Posterior vena cava (tissue), 2 donors: ENCODE measurements around the gene RABGGTB. TPM values are rescaled to one million over a fixed set of nuclear protein-coding genes. Genes with fewer than 3 reads are reported as not detected.
"Not testable (repeated sequence)": the region's sequence is repeated elsewhere in the genome, so short reads cannot be mapped to it uniquely, and the experiment has no call there.

Experiments
- DNase-seq: peaks from one replicate; pipeline ENCODE4 v3.0.0-alpha.2; 2020; ENCODE audit warnings: low spot score
- intact Hi-C, 2 donors: fragments of 100-400 bp; cut with DNase I; formaldehyde crosslinking; loops; one replicate each; pipeline versions ENCODE4 v1.14.1 to v1.14.2; 2022 to 2023
- total RNA-seq, 2 donors: library from RNA; stranded (reverse); fragmentation: NEBNext Ultra II Directional; extraction: Animal tissue kit (Norgen Biotek cat#: 25700); gene quantifications; one replicate each; pipeline ENCODE4 v1.2.1, GENCODE V29; 2021
- donor health status: DM: yes; HTN: yes; CAD: no.
- donor health status: DM: yes; HTN: yes; CAD: no.

Gene RABGGTB
- total RNA-seq, 2 donors from 2014 or later: 49.7 to 49.9 TPM

GRCh38 chr1:75791022-75791421, 5.0 kb downstream of the RABGGTB start:
- intact Hi-C loops: no loop called here
- no peak for DNase-seq

GRCh38 chr1:75792091-75792490, 6.0 kb downstream of the RABGGTB start:
- no peak for DNase-seq
- intact Hi-C loops: no loop called here

- no peak for DNase-seq
- intact Hi-C loops: no loop called here
These were observed 8.3 kb downstream of the RABGGTB start for GRCh38 chr1:75794382-75794781.

- no peak for DNase-seq
- intact Hi-C loops: no loop called here
These were observed 9.7 kb downstream of the RABGGTB start for GRCh38 chr1:75795703-75796193.

GRCh38 chr1:75796376-75797272, 10.6 kb downstream of the RABGGTB start, which contains the start of gene MSH4:
Gene MSH4 (plus strand): TSS chr1:75796882. CDS start chr1:75796986, 104 bp downstream.
- no peak for DNase-seq
- intact Hi-C loops: no loop called here

GRCh38 chr1:75797273-75797588, 11.2 kb downstream of the RABGGTB start:
- no peak for DNase-seq
- intact Hi-C loops: no loop called here

- no peak for DNase-seq
- intact Hi-C loops: loop anchor here in 1 of 2 donors (1.0 kb wide), 1 partner anchor 22 kb away; no protein-coding TSS in a partner anchor
These were observed 11.7 kb downstream of the RABGGTB start for GRCh38 chr1:75797606-75798216.

- DNase-seq, intact Hi-C loops: not testable (repeated sequence)
These were observed 15.4 kb downstream of the RABGGTB start for GRCh38 chr1:75801480-75801879.

GRCh38 chr1:75808921-75809320, 22.9 kb downstream of the RABGGTB start:
- intact Hi-C loops: no loop called here
- DNase-seq: no peak

- DNase-seq, intact Hi-C loops: not testable (repeated sequence)
These were observed 24.1 kb downstream of the RABGGTB start for GRCh38 chr1:75810113-75810512.

- no peak for DNase-seq
These were observed 25.3 kb downstream of the RABGGTB start for GRCh38 chr1:75811211-75811981.

GRCh38 chr1:75812065-75812464, 26.0 kb downstream of the RABGGTB start:
- DNase-seq: no peak
- intact Hi-C loops: no loop called here

More at GRCh38 chr1:75811211-75811981, 25.3 kb downstream of the RABGGTB start:
- intact Hi-C loops: no loop called here

GRCh38 chr1:75823596-75823995, 37.5 kb downstream of the RABGGTB start:
- intact Hi-C loops, DNase-seq: not testable (repeated sequence)

GRCh38 chr1:75836528-75837100, 50.6 kb downstream of the RABGGTB start:
- intact Hi-C loops: no loop called here
- DNase-seq: no peak

- DNase-seq: no peak
- intact Hi-C loops: no loop called here
These were observed 52.0 kb downstream of the RABGGTB start for GRCh38 chr1:75838079-75838478.

- intact Hi-C loops: no loop called here
- no peak for DNase-seq
These were observed 55.4 kb downstream of the RABGGTB start for GRCh38 chr1:75841421-75841820.
